ENCODE results near the gene TBC1D2B. TPM values are rescaled to one million over a fixed set of nuclear protein-coding genes. Genes with fewer than 3 reads are reported as not detected.

Gene TBC1D2B
- polyA plus RNA-seq, 3 donors: 5.9 to 53.3 (median 6.2) TPM

DNA sequence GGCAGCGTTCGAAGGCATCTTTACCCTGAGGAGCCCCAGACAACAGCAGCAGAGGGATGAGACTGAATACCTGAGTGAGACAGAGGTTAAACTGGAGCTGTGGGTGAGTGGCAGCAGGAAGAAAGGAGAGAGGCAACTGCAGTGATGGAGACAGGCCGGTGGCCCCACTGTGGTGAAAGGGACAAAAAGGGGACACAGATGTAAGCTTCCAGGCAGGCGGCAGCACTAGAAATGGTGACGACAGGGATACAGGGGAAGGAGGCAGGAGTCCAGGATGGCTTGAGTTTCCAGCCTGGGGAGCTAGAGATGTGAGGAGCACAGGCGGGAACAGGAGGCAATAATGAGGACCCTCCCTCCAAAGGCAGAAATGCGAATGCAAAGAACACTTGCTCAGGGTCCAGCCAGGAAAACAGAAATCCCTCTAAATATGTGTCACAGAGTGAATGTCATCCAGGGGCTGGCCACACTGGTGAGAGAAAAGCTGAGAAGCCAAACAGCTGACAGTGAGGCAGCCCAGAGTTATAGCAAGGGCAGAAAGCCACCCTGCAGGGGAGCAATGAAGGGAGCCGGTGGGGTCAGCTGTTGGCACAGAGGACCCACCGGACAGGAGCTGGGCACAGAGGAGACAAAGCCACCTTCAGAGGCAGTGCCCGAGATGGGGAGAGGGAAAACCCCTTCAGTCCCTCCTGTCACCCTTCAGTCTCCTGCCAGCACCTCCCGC, 70.1 kb downstream of the TBC1D2B start:
- Mint-ChIP-seq H3K4me3 (no peak overlapping the region), H3K9me3 (peaks cover 0 to 1% (median 0%) of the 10 kb centered on the region in 7 donors), H3K36me3 (peaks cover 80 to 95% of the 10 kb centered on the region in 2 donors), H3K4me1 (peaks cover 4% of the 10 kb centered on the region), H3K27ac (peak overlapping the region in 2 of 7 donors; percentile 30 to 73), H3K27me3 (ENCODE audit: low read depth in 3 of 3) (peaks cover 0 to 2% (median 1%) of the 10 kb centered on the region in 3 donors)
- intact Hi-C loops (cut with micrococcal nuclease): no loop called here
- Histone ChIP-seq H3K36me3 (replicated peaks in 1 of 2; ENCODE audit: control insufficient read depth in 1 of 2, insufficient read depth in 2 of 2, low read length in 2 of 2) (peaks cover 78 to 99% of the 10 kb centered on the region in 2 donors), H3K9me3 (replicated peaks in 1 of 2; ENCODE audit: control insufficient read depth in 1 of 2, insufficient read depth in 1 of 2, low read length in 2 of 2) (no peaks in the 10 kb centered on the region), H2AFZ (ENCODE audit: insufficient read depth, low read depth, low read length, poor library complexity, severe bottlenecking) (no peak overlapping the region), H3K4me1 (ENCODE audit: control insufficient read depth in 1 of 2, insufficient read depth in 2 of 2, low read length in 2 of 2) (no peaks in the 10 kb centered on the region), H4K20me1 (ENCODE audit: insufficient read depth, low read length) (peaks cover 61% of the 10 kb centered on the region), H3K4me3 (replicated peaks in 1 of 3; ENCODE audit: low read depth in 2 of 3, low read length in 3 of 3) (no peak overlapping the region), H3K79me2 (ENCODE audit: insufficient read depth, low read length) (peaks cover 11% of the 10 kb centered on the region), H3K27ac (ENCODE audit: low read depth in 1 of 2, low read length in 2 of 2) (no peak overlapping the region), H3K27me3 (ENCODE audit: control insufficient read depth in 2 of 2, insufficient read depth in 2 of 2, low read length in 2 of 2) (no peaks in the 10 kb centered on the region), H3K4me2 (replicated peaks; ENCODE audit: extremely low read depth, low read length, poor library complexity, severe bottlenecking) (no peak overlapping the region), H3K9ac (ENCODE audit: insufficient read depth, low read length, poor library complexity, severe bottlenecking) (no peak overlapping the region)
- no peak for DNase-seq
- WGBS (ENCODE audit: insufficient coverage): 100% methylated on average over 6 of the region's 11 CpGs
- TF ChIP-seq CTCF (IDR thresholded peaks at IDR 0.05): no peak

GRCh38 chr15:78006567-78007205, 70.8 kb downstream of the TBC1D2B start:
- H3K27ac Mint-ChIP-seq: peak overlapping the region in 1 of 7 donors; percentile 28
- TF ChIP-seq CTCF (IDR thresholded peaks at IDR 0.05): no peak
- H2AFZ ChIP-seq (ENCODE audit: insufficient read depth, low read depth, low read length, poor library complexity, severe bottlenecking): no peak overlapping the region
- H3K27ac ChIP-seq (ENCODE audit: low read depth in 1 of 2, low read length in 2 of 2): peak overlapping the region in 1 of 2 donors; percentile 22
- peaks cover 78 to 99% of the 10 kb centered on the region in 2 donors for H3K36me3 ChIP-seq (replicated peaks in 1 of 2; ENCODE audit: control insufficient read depth in 1 of 2, insufficient read depth in 2 of 2, low read length in 2 of 2)
- peaks cover 0 to 1% (median 0%) of the 10 kb centered on the region in 7 donors for H3K9me3 Mint-ChIP-seq
- no peak overlapping the region for H3K4me3 Mint-ChIP-seq
- peaks cover 55% of the 10 kb centered on the region for H4K20me1 ChIP-seq (ENCODE audit: insufficient read depth, low read length)
- peaks cover 0 to 2% (median 1%) of the 10 kb centered on the region in 3 donors for H3K27me3 Mint-ChIP-seq (ENCODE audit: low read depth in 3 of 3)
- H3K36me3 Mint-ChIP-seq: peaks cover 80 to 95% of the 10 kb centered on the region in 2 donors
- no peak overlapping the region for H3K4me3 ChIP-seq (replicated peaks in 1 of 3; ENCODE audit: low read depth in 2 of 3, low read length in 3 of 3)
- no peak overlapping the region for H3K4me2 ChIP-seq (replicated peaks; ENCODE audit: extremely low read depth, low read length, poor library complexity, severe bottlenecking)
- H3K9me3 ChIP-seq (replicated peaks in 1 of 2; ENCODE audit: control insufficient read depth in 1 of 2, insufficient read depth in 1 of 2, low read length in 2 of 2): no peaks in the 10 kb centered on the region
- no peaks in the 10 kb centered on the region for H3K4me1 ChIP-seq (ENCODE audit: control insufficient read depth in 1 of 2, insufficient read depth in 2 of 2, low read length in 2 of 2)
- WGBS (ENCODE audit: insufficient coverage): 96% methylated on average over 13 of the region's 13 CpGs
- peaks cover 4% of the 10 kb centered on the region for H3K4me1 Mint-ChIP-seq
- no peak for DNase-seq
- no peaks in the 10 kb centered on the region for H3K27me3 ChIP-seq (ENCODE audit: control insufficient read depth in 2 of 2, insufficient read depth in 2 of 2, low read length in 2 of 2)
- intact Hi-C loops (cut with micrococcal nuclease): no loop called here
- H3K9ac ChIP-seq (ENCODE audit: insufficient read depth, low read length, poor library complexity, severe bottlenecking): no peak overlapping the region
- peaks cover 11% of the 10 kb centered on the region for H3K79me2 ChIP-seq (ENCODE audit: insufficient read depth, low read length)

All from CD14-positive monocyte (primary cell).